T-helper 17 cell (primary cell): ENCODE measurements around the gene B3GNT2. TPM values are rescaled to one million over a fixed set of nuclear protein-coding genes. Genes with fewer than 3 reads are reported as not detected.

Source experiments
- ATAC-seq: fragments of 150-1000 bp; cut with Tn5 transposase; 2 replicates; pipeline ENCODE4 v1.10.0; 2021; ENCODE audit warnings: mild to moderate bottlenecking, moderate library complexity
- DNase-seq, 3 donors: peaks; one replicate each; pipeline versions ENCODE4 v3.0.0 to v3.0.0-alpha.2; 2020 to 2021
- H3K9me3 ChIP-seq: one replicate; pipeline ENCODE4 v1.7.0; 2013; ENCODE audit warnings: low read length, mild to moderate bottlenecking; ENCODE audit not compliant: control insufficient read depth, poor library complexity, severe bottlenecking
- H3K27ac Mint-ChIP-seq: one replicate; pipeline ENCODE4 v1.8.0; 2022; ENCODE audit warnings: mild to moderate bottlenecking, moderate library complexity, mixed read lengths
- H3K27me3 Mint-ChIP-seq: one replicate; pipeline ENCODE4 v1.8.0; 2022; ENCODE audit warnings: mixed read lengths
- H3K36me3 Mint-ChIP-seq: one replicate; pipeline ENCODE4 v1.8.0; 2022; ENCODE audit warnings: low read depth, mixed read lengths
- H3K4me1 Mint-ChIP-seq: one replicate; pipeline ENCODE4 v1.8.0; 2022; ENCODE audit warnings: mild to moderate bottlenecking, mixed read lengths
- H3K4me3 Mint-ChIP-seq: one replicate; pipeline ENCODE4 v1.8.0; 2022; ENCODE audit warnings: mild to moderate bottlenecking, moderate library complexity, mixed read lengths
- total RNA-seq, 4 donors: library from RNA in 2 of 4; stranded (reverse) in 2 of 4; gene quantifications; one replicate each; pipeline ENCODE4 v1.2.3 and lab custom pipeline; 2022 to 2026

B3GNT2 gene
- total RNA-seq, 2 donors from 2014 or later: 39.1 to 43.9 TPM

- no peak overlapping the region for H3K27ac Mint-ChIP-seq
- ATAC-seq (no peak), DNase-seq (no peak)
- peaks cover 3% of the 10 kb centered on the region for H3K36me3 Mint-ChIP-seq
- no peaks in the 10 kb centered on the region for H3K9me3 ChIP-seq
- H3K4me3 Mint-ChIP-seq: no peak overlapping the region
- no peaks in the 10 kb centered on the region for H3K27me3 Mint-ChIP-seq
- H3K4me1 Mint-ChIP-seq: peaks cover 46% of the 10 kb centered on the region
Measured at GRCh38 chr2:62219407-62220159, 23.7 kb downstream of the B3GNT2 start.

- Mint-ChIP-seq H3K4me1 (peaks cover 36% of the 10 kb centered on the region), H3K27me3 (no peaks in the 10 kb centered on the region), H3K4me3 (no peak overlapping the region), H3K36me3 (peaks cover 5% of the 10 kb centered on the region), H3K27ac (peak overlapping the region; percentile 47)
- DNase-seq: no peak
- no peaks in the 10 kb centered on the region for H3K9me3 ChIP-seq
- ATAC-seq: no peak
Measured at GRCh38 chr2:62221141-62221540, 25.2 kb downstream of the B3GNT2 start.

GRCh38 chr2:62222171-62222570 lies 26.3 kb downstream of the B3GNT2 start:
- Mint-ChIP-seq H3K27ac (no peak overlapping the region), H3K36me3 (peaks cover 5% of the 10 kb centered on the region), H3K27me3 (no peaks in the 10 kb centered on the region), H3K4me1 (peaks cover 36% of the 10 kb centered on the region), H3K4me3 (no peak overlapping the region)
- ATAC-seq (no peak), DNase-seq (no peak)
- no peaks in the 10 kb centered on the region for H3K9me3 ChIP-seq

- Mint-ChIP-seq H3K27me3 (no peaks in the 10 kb centered on the region), H3K27ac (no peak overlapping the region), H3K4me3 (no peak overlapping the region), H3K4me1 (peaks cover 38% of the 10 kb centered on the region), H3K36me3 (peaks cover 5% of the 10 kb centered on the region)
- no peaks in the 10 kb centered on the region for H3K9me3 ChIP-seq
- DNase-seq (no peak), ATAC-seq (no peak)
Measured at GRCh38 chr2:62222674-62223073, 26.8 kb downstream of the B3GNT2 start.

GRCh38 chr2:62224976-62225375 lies 29.1 kb downstream of the B3GNT2 start:
- Mint-ChIP-seq H3K4me1 (peaks cover 31% of the 10 kb centered on the region), H3K27me3 (no peaks in the 10 kb centered on the region), H3K36me3 (peaks cover 5% of the 10 kb centered on the region), H3K27ac (no peak overlapping the region), H3K4me3 (no peak overlapping the region)
- ATAC-seq (no peak), DNase-seq (no peak)
- H3K9me3 ChIP-seq: no peaks in the 10 kb centered on the region

- H3K4me1 Mint-ChIP-seq: peaks cover 19% of the 10 kb centered on the region
- no peaks in the 10 kb centered on the region for H3K9me3 ChIP-seq
- DNase-seq (no peak), ATAC-seq (no peak)
- H3K36me3 Mint-ChIP-seq: peaks cover 2% of the 10 kb centered on the region
- H3K27me3 Mint-ChIP-seq: no peaks in the 10 kb centered on the region
- no peak overlapping the region for H3K4me3 Mint-ChIP-seq
- H3K27ac Mint-ChIP-seq: no peak overlapping the region
Measured at GRCh38 chr2:62227386-62228075, 31.6 kb downstream of the B3GNT2 start.

- DNase-seq: no peak
- Mint-ChIP-seq H3K27ac (no peak overlapping the region), H3K27me3 (no peaks in the 10 kb centered on the region), H3K4me3 (no peak overlapping the region), H3K36me3 (peaks cover 2% of the 10 kb centered on the region), H3K4me1 (peaks cover 11% of the 10 kb centered on the region)
- ATAC-seq: no peak
- no peaks in the 10 kb centered on the region for H3K9me3 ChIP-seq
Measured at GRCh38 chr2:62229082-62229605, 33.2 kb downstream of the B3GNT2 start.

- no peak overlapping the region for H3K27ac Mint-ChIP-seq
- no peaks in the 10 kb centered on the region for H3K27me3 Mint-ChIP-seq
- peaks cover 11% of the 10 kb centered on the region for H3K4me1 Mint-ChIP-seq
- ATAC-seq: no peak
- no peak for DNase-seq
- no peak overlapping the region for H3K4me3 Mint-ChIP-seq
- H3K9me3 ChIP-seq: no peaks in the 10 kb centered on the region
- no peaks in the 10 kb centered on the region for H3K36me3 Mint-ChIP-seq
Measured at GRCh38 chr2:62231541-62231940, 35.6 kb downstream of the B3GNT2 start.

GRCh38 chr2:62234755-62235655 lies 39.1 kb downstream of the B3GNT2 start:
- H3K27me3 Mint-ChIP-seq: no peaks in the 10 kb centered on the region
- ATAC-seq (no peak), DNase-seq (no peak)
- no peaks in the 10 kb centered on the region for H3K9me3 ChIP-seq
- H3K4me1 Mint-ChIP-seq: peaks cover 8% of the 10 kb centered on the region
- H3K36me3 Mint-ChIP-seq: no peaks in the 10 kb centered on the region
- no peak overlapping the region for H3K27ac Mint-ChIP-seq
- no peak overlapping the region for H3K4me3 Mint-ChIP-seq

- Mint-ChIP-seq H3K27me3 (no peaks in the 10 kb centered on the region), H3K36me3 (no peaks in the 10 kb centered on the region), H3K4me3 (no peak overlapping the region), H3K4me1 (peaks cover 2% of the 10 kb centered on the region), H3K27ac (no peak overlapping the region)
- ATAC-seq: no peak
- no peak for DNase-seq
- H3K9me3 ChIP-seq: no peaks in the 10 kb centered on the region
Measured at GRCh38 chr2:62236499-62236898, 40.6 kb downstream of the B3GNT2 start.

GRCh38 chr2:62238236-62238635 lies 42.3 kb downstream of the B3GNT2 start:
- H3K9me3 ChIP-seq: no peaks in the 10 kb centered on the region
- no peak overlapping the region for H3K4me3 Mint-ChIP-seq
- H3K27ac Mint-ChIP-seq: no peak overlapping the region
- no peak for ATAC-seq
- no peaks in the 10 kb centered on the region for H3K27me3 Mint-ChIP-seq
- peaks cover 3% of the 10 kb centered on the region for H3K4me1 Mint-ChIP-seq
- no peak for DNase-seq
- no peaks in the 10 kb centered on the region for H3K36me3 Mint-ChIP-seq

- no peak for ATAC-seq
- Mint-ChIP-seq H3K4me1 (peaks cover 3% of the 10 kb centered on the region), H3K27ac (no peak overlapping the region), H3K27me3 (no peaks in the 10 kb centered on the region), H3K36me3 (peaks cover 2% of the 10 kb centered on the region), H3K4me3 (no peak overlapping the region)
- no peak for DNase-seq
- H3K9me3 ChIP-seq: no peaks in the 10 kb centered on the region
Measured at GRCh38 chr2:62240546-62240945, 44.6 kb downstream of the B3GNT2 start.

- ATAC-seq: no peak
- no peak overlapping the region for H3K27ac Mint-ChIP-seq
- no peak for DNase-seq
- peaks cover 3% of the 10 kb centered on the region for H3K4me1 Mint-ChIP-seq
- H3K9me3 ChIP-seq: no peaks in the 10 kb centered on the region
- no peak overlapping the region for H3K4me3 Mint-ChIP-seq
- H3K27me3 Mint-ChIP-seq: no peaks in the 10 kb centered on the region
- H3K36me3 Mint-ChIP-seq: peaks cover 2% of the 10 kb centered on the region
Measured at GRCh38 chr2:62243983-62244382, 48.1 kb downstream of the B3GNT2 start.
